GM19193 (cell line): ENCODE data around the gene TELO2.
A peak's percentile ranks its signal among the peaks of the same experiment; 100 is the strongest.

Experiments used
- POLR2A ChIP-seq: IDR thresholded peaks from 4 replicates; pipeline ENCODE4 v1.6.1; 2011; ENCODE audit not compliant: insufficient read depth, insufficient read length; ENCODE audit errors: extremely low read depth

TELO2 gene

GRCh38 chr16:1492923-1493745 lies at the start of gene TELO2:
Gene TELO2 (plus strand): TSS chr16:1493360. CDS start chr16:1494282, 922 bp downstream.
- TF ChIP-seq POLR2A: peak; percentile 69

- TF ChIP-seq POLR2A: no peak
Measured at GRCh38 chr16:1443403-1443973, 49.7 kb upstream of the TELO2 start.

- no peak for TF ChIP-seq POLR2A
Measured at GRCh38 chr16:1443980-1444729, 49.0 kb upstream of the TELO2 start, which contains the start of gene CCDC154. Gene CCDC154 (minus strand): TSS chr16:1444556. CDS start chr16:1444322, 234 bp downstream.

GRCh38 chr16:1444730-1445517 lies 48.2 kb upstream of the TELO2 start:
- TF ChIP-seq POLR2A: no peak

GRCh38 chr16:1445518-1446203 lies 47.5 kb upstream of the TELO2 start:
- TF ChIP-seq POLR2A: no peak

GRCh38 chr16:1446296-1447080 lies 46.7 kb upstream of the TELO2 start:
- TF ChIP-seq POLR2A: no peak

- no peak for TF ChIP-seq POLR2A
Measured at GRCh38 chr16:1447965-1448364, 45.2 kb upstream of the TELO2 start.

GRCh38 chr16:1448536-1449116 lies 44.5 kb upstream of the TELO2 start:
- TF ChIP-seq POLR2A: no peak

GRCh38 chr16:1449201-1449788 lies 43.9 kb upstream of the TELO2 start:
- no peak for TF ChIP-seq POLR2A

GRCh38 chr16:1450218-1450617 lies 42.9 kb upstream of the TELO2 start:
- no peak for TF ChIP-seq POLR2A

GRCh38 chr16:1450841-1451240 lies 42.3 kb upstream of the TELO2 start:
- TF ChIP-seq POLR2A: no peak

GRCh38 chr16:1451702-1452392 lies 41.3 kb upstream of the TELO2 start:
- TF ChIP-seq POLR2A: no peak
